Right forelimb (tissue), 1 donor: ENCODE results near the gene SCGN.

Experiments used
- DNase-seq: peaks from one replicate; pipeline ENCODE4 v3.0.0-alpha.2; 2018

The SCGN gene

DNA sequence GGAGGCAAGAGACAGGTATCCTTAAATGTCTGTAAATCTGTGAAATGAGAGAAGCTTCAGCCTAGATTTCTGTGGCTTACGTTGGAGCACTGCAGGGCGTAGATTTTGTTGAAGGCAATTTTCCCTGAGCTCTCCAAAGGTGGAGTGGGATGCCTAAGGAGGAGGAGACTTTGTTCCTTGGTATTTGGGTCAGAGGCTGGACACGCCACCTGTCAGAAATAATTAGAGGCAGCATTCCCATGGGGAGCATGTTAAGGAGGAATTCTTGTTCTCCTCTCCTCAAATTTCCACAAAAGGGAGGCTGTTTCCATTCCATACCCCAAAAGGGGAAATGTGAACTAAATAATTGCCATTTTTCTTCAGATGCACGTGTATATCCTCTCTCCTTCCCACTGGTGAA is 11.1 kb upstream of the SCGN start:
- no peak for DNase-seq

GRCh38 chr6:25641377-25641776 is 10.6 kb upstream of the SCGN start:
- DNase-seq, result no peak

DNA sequence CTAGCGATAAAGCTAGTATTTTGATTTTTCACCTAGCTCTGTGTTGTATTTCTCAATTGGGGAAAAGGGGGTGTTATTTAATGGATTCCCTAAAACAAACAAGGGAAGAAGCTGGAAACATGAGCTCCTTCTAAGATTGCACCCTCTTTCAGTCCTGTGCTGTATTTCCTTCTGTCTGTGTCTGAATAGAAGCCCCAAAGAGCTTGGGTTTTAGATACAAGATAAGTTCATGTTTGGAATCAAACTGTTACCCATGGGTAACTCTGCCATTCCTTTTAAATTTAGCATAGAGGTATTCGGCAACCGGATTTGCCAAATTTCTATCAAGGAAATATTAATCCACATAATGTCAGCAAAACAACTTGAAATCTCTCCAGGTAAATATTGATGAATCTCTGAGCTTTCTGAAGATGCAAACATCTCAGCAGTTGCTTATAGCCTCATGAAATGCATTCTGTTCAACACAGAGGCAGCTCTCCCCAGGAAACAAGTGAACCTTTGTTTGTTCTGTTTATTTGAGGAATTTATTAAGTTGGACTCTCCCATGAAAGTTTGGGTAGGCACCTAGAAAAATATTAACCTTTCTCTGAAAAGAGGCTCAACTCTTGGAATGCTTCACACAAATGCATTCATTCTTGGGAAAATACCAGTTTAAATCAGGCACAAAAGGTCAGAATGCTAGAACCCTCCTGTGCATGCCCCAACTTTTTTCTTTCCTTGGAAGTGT is 9.9 kb upstream of the SCGN start:
- no peak for DNase-seq

DNA sequence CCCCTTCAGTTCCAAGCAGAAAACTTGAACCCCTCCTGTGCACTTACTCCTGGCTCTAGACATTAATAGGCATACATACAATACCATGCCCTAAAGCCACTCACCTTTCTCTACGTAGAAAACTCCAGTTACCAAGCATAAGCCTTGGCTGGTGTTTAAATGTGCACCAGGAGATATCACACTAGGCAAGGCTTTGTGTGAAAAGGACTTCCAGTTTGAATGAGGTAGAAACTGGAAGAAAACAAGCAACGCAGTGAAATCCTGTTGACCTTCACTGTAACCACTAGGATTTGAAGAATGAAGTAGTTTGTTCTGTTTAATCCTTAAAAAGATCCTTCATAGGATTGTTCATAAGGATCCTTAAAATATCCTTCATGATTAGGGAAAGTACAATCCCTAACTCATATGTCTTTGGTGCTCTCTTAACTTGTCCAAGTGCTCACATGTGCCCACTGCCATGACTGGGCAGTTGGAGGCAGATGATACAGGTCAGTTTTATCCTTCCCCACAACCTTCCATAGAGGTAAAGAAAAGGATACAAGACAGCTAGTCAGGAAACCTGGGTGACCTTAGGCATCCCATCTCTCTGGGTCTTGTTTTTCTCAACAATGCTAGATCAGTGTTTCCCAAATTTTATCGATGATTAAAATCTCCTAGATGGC is 9.2 kb upstream of the SCGN start:
- DNase-seq, result no peak

- DNase-seq, result no peak
Observed at GRCh38 chr6:25645916-25646315, 6.1 kb upstream of the SCGN start.

GRCh38 chr6:25649611-25650010 is 2.4 kb upstream of the SCGN start:
- no peak for DNase-seq

DNA sequence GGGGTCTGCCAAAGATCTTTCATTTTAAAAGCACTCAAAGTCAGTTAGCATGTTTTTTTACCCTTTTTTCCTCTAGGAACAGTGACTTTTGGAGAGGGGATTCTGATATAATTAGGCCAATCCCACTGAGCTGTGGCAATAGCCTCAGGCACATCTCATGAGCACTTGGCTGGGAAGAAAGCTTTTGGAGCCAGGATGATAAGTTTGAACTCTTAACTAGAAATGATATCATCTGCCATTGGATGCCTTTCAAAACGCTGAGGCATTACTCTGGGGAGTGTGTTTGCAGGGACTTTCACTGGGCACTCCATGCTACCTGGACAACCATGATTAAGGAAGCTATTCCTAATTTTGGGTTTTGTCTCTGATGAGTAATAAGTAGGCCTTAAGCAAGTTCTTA is 3.7 kb downstream of the SCGN start:
- no peak for DNase-seq

DNA sequence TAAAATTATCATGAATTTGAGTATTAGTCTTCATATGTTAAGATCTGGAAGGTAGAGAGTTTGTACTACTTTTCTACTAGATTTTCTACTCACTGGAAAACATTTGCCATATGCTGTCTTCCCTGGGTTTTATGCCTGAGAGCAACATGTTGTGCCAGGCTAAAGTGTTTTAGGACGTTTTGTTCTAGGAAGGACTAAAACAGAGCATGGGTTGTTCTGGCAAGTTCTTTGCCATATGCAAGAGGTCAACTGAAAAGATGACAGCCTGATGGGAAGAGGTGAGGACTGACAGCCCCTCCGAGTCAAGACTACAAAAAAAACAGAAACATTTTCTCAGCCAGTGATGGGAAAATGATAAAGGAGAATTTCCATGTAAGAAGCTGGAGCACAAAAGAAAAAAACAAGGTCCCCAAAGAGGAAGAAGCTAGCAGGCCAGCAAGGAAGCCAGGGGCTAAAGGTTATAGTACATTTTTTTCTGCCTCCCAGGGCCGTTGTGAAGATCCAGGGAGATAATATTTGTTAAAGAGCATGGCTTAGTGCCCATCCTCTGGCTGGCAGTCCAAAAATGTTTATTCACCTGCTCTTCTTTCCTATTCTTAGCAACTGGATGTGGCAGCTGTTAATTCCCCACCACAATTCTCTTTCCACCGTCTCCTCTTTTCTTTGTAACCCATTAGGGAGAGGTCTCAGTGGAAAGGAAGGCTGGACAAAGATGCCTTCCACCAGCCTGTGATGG is 7.8 kb downstream of the SCGN start:
- no peak for DNase-seq

DNA sequence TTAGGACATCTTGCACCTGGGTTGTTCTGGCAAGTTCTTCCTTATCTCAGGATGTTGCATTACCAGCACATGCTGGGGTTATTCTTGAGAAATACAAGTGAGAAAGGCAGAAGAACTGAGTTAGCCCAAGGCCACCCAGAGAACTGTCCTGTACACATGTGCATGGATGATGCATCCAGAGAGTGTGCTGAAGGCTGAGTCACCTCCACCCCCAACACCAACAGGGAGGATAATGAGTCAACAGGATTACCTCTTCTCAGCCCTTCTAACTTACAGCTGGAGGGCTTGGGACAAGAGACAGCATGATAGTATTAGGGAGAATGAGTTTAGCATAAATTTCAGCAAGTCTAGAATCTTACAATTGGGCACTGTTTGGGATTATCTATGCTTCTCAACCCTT is 8.5 kb downstream of the SCGN start:
- DNase-seq, result no peak

- DNase-seq, result no peak
Observed at GRCh38 chr6:25661129-25661779, 9.2 kb downstream of the SCGN start.

- no peak for DNase-seq
Observed at GRCh38 chr6:25665455-25665854, 13.4 kb downstream of the SCGN start.

DNA sequence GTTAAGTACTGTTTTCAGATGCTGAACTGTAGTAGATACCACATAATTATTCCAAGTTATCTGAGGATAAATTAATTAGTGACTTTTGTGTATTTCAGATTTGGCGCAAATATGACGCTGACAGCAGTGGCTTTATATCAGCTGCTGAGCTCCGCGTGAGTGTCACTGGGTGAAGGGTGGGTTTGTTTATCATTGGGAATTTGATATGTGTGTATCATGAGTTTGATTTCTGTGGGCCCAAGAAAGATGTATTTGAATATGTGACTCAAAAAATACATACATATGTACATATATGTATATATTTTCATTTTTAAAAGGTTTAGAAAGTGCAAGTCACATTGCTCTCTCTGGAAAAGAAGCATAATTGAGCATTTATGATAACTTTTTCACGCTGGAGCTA is 17.4 kb downstream of the SCGN start:
- DNase-seq, result no peak

DNA sequence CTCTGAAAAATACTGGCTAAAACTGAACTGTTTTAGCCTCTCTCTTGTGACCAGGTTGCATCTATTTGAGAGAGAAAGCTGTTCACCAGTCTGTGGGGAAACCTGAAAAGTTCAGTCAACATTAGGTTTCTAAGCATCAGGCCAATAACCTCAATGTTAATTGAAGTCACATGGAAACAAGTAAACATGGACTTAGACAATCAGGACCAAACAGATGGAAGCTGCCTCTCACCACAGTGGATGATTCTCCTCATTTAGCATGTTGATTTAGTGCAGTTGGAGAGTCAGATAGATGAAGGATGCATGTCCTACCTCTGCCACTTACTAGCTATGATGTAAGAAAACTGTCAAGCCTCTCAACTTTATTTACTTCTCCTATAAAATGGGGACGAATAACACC is 18.2 kb downstream of the SCGN start:
- no peak for DNase-seq

- DNase-seq, result no peak
Observed at GRCh38 chr6:25670793-25671513, 18.9 kb downstream of the SCGN start.

GRCh38 chr6:25671652-25672051 is 19.6 kb downstream of the SCGN start:
- DNase-seq, result no peak

DNA sequence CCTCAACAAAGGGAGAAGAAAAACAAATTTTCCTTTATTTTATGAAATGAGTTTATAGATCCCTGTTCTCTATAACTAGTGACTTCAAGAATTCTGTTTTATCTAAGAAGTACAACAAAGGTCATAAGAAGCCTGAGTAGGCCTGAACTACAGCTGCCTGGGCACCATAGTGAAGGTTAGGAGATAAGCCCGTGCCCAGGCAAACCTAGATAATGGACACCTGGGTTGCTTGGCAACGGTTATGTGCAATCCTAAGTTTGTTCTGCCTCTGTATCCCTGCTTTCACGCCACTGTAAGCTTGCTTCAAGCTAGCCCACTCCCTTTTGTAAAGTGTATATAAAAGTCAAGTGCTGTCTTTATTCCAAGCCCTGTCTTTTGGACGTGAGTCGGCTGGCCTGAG is 23.2 kb downstream of the SCGN start:
- DNase-seq, result no peak

DNA sequence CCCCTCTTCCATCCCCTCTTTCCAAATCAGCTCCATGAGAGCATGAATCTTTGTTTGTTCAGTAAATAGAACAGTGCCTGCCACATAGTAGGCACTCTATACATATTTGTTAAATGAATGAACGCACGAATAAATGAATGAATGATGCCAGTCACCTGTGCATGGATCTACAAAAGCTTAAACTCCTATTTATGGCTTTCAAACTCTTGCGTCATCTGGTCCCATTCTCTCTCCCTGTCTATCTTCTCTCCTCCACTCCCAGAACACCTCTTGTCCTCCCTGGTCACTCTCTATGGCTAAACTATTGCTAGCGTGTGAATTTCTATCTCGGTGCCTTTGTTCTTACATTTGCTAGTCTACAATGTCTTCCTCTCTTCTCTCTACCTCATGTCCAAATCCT is 24.8 kb downstream of the SCGN start:
- no peak for DNase-seq

- no peak for DNase-seq
Observed at GRCh38 chr6:25681848-25682247, 29.8 kb downstream of the SCGN start.

DNA sequence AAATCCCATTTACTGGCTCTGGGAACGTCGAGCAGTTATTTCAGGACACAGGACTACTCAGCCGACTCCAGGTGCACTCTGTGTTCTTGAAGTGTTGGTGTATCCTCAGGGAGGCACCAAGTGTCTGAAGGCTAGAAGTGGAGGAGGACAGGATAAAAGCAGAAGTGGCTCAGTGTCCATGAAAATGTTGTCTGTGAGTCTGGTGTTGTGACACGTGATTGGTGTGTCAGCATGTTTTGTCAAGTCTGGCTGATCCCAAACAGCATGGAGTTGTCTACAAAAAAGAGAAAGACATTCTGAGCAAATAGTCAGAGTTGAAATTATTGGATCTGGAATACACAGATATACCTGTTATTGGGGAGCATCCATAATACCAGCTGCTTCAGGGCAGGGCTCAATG is 30.3 kb downstream of the SCGN start:
- no peak for DNase-seq

DNA sequence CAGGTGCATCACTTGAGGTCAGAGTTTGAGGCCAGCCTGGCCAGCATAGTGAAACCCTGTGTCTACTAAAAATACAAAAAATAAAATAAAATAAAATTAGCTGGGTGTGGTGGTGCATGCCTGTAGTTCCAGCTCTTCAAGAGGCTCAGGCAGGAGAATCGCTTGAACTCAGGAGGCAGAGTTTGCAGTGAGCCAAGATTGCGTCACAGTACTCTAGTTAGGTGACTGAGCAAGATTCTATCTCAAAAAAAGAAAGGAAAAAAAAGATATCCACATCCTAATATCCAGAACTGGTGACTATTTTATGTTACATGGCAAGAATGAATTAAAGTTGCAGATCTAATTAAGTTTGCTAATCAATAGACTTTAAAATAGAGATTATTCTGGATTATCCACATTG is 32.5 kb downstream of the SCGN start:
- DNase-seq, result no peak

DNA sequence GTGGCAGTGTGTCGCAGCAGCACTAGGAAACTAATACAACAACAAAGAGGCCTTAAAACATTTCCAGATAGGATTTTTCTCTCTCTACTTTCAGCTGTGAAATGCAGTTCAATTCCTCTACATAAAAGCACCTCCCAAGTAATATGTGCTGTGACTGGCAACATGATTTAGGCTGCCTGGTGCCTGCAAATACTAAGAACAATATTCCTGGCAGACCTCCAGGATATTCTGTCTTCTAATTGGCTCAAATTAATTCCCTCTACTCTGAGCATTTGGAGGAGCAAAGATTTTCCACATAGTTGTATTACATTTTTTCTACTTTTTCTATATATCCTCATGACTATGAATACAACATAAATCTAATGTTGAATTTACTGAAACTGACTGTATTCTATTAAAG is 33.2 kb downstream of the SCGN start:
- DNase-seq, result no peak

DNA sequence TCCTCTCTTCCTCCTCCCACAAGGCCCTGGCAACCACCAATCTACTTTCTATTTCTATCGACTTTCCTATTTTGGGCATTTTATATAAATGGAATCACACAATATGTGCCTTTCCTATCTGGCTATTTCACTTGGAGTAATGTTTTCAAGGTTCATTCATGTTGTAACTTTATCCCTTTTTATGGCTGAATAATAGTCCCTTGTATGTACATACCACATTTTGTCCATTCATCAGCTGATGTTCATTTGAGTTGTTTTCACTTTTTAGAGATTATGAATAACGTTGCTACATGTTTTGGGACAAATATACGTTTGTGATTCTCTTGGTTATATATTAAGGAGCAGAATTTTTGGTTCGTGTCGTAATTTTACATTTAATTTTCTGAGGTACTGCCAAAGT is 33.9 kb downstream of the SCGN start:
- no peak for DNase-seq

GRCh38 chr6:25686856-25687255 is 34.8 kb downstream of the SCGN start:
- DNase-seq, result no peak
